Measurements from ENCODE around the gene ATF6B.
A peak's percentile ranks its signal among the peaks of the same experiment; 100 is the strongest.
"Not testable (repeated sequence)": the region's sequence is repeated elsewhere in the genome, so short reads cannot be mapped to it uniquely, and the experiment has no call there.

ATF6B gene

GRCh38 chr6:32108727-32109113, 19.3 kb downstream of the ATF6B start:
- DNase-seq (ENCODE audit: low spot score) (no peak), FAIRE-seq (no peak)

DNA sequence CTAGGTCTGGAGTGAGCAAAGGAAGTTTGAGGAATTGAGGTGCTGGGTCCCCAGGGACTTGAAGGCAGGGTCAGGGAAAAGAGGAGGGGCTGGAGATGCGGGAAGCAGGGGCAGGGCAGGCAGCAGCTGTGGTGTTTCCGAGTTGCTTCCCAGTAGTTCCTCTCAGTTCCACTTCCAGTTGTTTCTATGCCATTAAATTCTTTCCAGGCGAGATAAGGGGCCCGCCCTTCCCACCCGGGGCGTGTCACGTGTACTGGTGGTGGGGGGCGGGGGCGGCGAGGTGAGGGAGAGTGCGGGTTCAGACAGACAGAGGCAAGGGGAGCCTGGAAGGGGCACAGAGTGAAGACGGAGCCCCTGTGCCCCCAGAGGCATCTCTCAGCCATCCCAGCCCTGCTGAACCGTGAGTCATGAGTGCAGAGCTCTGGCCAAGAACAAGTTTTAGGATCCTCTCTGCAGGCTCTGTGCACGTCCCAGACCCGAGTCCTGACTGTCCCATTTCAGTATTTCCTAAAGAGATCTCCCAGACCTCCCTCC, 19.9 kb downstream of the ATF6B start:
- DNase-seq (ENCODE audit: low spot score) (peak; percentile 47), FAIRE-seq (no peak)

- DNase-seq (ENCODE audit: low spot score), result peak; percentile 31
- no peak for FAIRE-seq
Measured at GRCh38 chr6:32107406-32107805, 20.6 kb downstream of the ATF6B start.

- FAIRE-seq (no peak), DNase-seq (ENCODE audit: low spot score) (no peak)
Measured at GRCh38 chr6:32105433-32105832, 22.6 kb downstream of the ATF6B start.

DNA sequence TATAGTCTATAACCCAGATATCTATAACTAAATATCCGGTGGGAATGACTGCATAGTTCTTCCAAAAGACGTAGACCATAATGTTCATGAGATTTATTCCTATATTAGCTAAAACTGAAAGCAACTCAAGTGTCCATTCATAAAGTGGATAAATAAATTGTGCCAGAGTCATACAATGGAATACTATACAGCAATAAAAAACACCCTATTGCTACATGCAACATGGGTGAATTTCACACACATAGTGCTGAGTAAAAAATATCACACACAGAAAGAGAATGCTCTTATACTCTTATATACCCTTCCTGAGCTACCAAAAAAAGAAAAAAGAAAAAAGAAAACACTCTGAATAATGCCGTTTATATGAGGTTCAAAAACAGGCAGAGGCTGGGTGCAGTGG, 25.8 kb downstream of the ATF6B start:
- FAIRE-seq, result no peak
- no peak for DNase-seq (ENCODE audit: low spot score)

DNA sequence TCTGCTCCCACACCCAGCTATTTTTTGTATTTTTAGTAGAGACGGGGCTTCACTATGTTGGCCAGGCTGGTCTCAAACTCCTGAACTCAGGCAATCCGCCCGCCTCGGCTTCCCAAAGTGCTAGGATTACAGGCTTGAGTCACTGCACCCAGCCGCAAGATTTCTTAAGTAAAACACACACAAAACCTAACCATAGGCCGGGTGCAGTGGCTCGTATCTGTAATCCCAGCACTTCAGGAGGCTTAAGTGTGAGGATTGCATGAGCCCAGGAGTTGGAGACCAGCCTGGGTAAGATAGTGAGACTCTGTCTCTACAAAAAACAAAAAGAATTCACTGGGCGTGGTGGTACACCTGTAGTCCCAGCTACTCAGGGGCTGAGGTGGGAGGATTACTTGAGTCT, 27.8 kb downstream of the ATF6B start:
- not testable (repeated sequence) for FAIRE-seq; DNase-seq (ENCODE audit: low spot score)

DNA sequence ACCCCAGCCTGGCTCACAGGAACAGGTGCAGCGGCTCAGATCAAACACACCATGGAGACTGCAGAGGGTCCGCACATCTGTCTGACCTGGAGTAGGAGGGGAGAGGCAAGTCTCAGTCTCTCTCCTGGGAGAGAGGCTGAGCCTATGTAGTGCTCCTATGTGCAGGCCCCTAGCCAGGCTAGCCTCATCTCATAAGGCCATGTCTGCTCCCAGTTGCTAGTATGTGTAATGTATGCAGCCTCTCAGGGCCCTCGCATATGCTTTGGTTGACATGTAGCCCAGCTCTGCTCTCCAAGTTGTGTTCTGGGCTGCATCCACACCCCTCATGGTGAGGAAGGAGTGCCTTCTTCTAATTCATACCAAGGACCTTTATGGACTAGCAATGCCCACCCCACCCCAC, 30.7 kb downstream of the ATF6B start:
- no peak for FAIRE-seq

GRCh38 chr6:32096394-32097258, 31.4 kb downstream of the ATF6B start:
- FAIRE-seq (no peak), DNase-seq (ENCODE audit: low spot score) (no peak)

More for the DNA sequence above, 30.7 kb downstream of the ATF6B start:
- DNase-seq (ENCODE audit: low spot score), result no peak

GRCh38 chr6:32096087-32096393, 32.0 kb downstream of the ATF6B start:
- FAIRE-seq (no peak), DNase-seq (ENCODE audit: low spot score) (no peak)

GRCh38 chr6:32095338-32096086, 32.5 kb downstream of the ATF6B start:
- FAIRE-seq (no peak), DNase-seq (ENCODE audit: low spot score) (no peak)

DNA sequence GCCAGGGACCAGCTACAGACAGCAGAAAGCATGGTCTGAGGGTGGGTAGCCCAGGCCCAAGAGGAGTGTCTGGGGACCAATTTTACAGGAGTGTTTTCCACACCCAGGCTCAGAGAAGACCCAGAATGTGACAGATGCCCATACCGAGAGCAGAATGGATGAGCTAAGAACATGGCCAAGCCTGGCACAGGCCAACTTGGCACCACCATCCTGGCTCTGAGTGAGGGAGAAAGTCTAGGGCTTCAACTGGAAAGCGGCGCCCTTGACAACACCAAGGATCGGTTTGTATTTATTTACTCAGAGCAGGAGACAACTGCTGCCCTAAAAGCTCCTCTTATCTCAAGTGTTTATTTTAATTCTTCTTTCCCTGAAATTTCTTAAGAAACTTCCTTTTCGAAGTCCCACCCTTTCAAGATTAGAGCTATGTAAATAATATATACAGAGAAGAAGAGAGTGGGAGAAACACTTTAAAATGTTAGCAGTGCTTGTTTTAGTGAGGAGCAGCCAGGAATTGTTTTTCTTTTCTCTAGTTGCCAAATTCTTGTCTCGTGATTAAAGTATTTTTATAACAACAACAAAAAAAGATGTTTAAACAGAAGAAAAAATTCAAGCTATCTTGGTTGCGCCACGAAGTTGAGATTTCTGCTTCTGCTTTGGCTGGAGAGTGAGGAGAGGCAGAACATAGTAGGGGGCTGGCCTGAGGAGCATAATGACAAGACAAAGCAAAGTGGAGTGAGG, 35.1 kb downstream of the ATF6B start:
- FAIRE-seq (no peak), DNase-seq (ENCODE audit: low spot score) (no peak)

DNA sequence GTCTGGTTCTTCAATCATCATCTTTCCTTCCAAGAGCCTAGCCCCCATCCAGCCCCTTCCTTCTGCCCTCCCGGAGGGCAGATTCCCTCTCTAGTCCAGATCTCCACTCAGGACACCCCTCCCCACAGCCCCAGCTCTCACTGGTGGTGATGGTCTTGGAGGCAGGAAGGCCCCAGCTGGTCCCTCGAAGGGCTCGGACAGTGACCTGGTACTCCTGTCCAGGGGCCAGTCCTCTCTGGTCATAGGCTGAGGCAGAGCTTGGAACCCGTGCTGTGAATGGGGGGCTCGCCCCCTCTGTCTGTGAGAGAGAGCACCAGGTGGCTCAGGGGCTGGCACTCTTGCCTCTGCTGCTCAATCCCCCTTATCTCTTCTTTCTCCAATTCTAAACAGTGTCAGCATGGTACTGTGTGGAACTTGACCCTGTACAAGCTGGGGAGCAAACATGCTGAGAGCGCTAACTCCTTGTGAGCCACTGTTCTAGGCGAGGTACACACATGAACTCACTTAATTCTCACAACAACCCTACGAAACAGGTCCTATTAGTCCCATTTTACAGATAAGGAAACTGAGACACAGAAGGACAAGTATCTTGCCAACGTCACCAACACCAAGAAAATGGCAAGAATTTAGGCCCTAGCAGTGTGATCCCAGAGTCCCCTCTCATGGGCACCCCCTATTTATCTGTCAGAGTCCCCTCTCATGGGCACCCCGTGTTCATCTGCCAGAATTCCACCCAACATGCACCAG, 38.8 kb downstream of the ATF6B start:
- FAIRE-seq, result no peak
- no peak for DNase-seq (ENCODE audit: low spot score)

DNA sequence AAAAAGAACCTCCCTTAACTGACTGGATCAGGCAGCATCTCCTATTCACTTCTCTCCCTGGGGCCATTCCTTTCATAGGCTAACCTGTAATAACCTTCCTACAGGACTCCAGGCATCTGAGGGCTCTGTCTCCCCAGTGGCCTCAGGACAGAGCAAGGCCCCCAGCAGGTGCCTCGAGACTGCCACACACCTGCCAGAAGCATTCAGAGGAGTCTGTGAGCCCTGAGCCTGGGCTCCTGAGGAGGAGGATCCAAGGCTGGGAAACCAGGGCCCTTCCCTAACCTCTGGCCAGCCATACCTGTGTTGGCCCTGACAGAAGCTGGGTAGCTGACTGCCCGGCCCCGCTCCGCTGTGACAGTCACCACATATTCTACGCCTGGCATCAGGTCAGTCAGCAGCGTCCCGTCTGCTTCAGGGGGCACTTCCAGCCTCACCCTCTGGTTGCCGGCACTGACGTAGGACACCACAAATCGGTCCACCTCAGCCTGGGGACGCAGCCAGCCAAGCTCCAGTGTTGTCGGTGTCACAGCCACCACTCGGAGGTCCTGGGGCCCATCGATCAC, 39.5 kb downstream of the ATF6B start:
- FAIRE-seq (no peak), DNase-seq (ENCODE audit: low spot score) (no peak)

GRCh38 chr6:32087574-32088486, 40.2 kb downstream of the ATF6B start:
- no peak for FAIRE-seq
- no peak for DNase-seq (ENCODE audit: low spot score)

GRCh38 chr6:32086661-32087573, 41.1 kb downstream of the ATF6B start:
- no peak for FAIRE-seq
- DNase-seq (ENCODE audit: low spot score), result peak; percentile 80

- no peak for DNase-seq (ENCODE audit: low spot score)
- no peak for FAIRE-seq
Measured at GRCh38 chr6:32085759-32086459, 42.1 kb downstream of the ATF6B start.

GRCh38 chr6:32084780-32085179, 43.3 kb downstream of the ATF6B start:
- FAIRE-seq, result no peak

More at GRCh38 chr6:32084780-32085179, 43.3 kb downstream of the ATF6B start:
- no peak for DNase-seq (ENCODE audit: low spot score)

Data from urothelium cell line (cell line).